ENCODE results near the gene KAT6B.

GRCh38 chr10:74826142-74827044, at the start of gene KAT6B:
- TF ChIP-seq, protein P1, sequence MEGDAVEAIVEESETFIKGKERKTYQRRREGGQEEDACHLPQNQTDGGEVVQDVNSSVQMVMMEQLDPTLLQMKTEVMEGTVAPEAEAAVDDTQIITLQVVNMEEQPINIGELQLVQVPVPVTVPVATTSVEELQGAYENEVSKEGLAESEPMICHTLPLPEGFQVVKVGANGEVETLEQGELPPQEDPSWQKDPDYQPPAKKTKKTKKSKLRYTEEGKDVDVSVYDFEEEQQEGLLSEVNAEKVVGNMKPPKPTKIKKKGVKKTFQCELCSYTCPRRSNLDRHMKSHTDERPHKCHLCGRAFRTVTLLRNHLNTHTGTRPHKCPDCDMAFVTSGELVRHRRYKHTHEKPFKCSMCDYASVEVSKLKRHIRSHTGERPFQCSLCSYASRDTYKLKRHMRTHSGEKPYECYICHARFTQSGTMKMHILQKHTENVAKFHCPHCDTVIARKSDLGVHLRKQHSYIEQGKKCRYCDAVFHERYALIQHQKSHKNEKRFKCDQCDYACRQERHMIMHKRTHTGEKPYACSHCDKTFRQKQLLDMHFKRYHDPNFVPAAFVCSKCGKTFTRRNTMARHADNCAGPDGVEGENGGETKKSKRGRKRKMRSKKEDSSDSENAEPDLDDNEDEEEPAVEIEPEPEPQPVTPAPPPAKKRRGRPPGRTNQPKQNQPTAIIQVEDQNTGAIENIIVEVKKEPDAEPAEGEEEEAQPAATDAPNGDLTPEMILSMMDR (IDR thresholded peaks at IDR 0.05): peak in 1 of 4 experiments; percentile 50
- peak; percentile 69 for TF ChIP-seq POLR2A (IDR thresholded peaks at IDR 0.05)

Measured in prostate gland (tissue), 2 donors.